Stimulated activated CD8-positive, alpha-beta memory T cell treated with anti-CD3 and anti-CD28 coated beads, Interleukin-12 subunit alpha, Interleukin-12 subunit beta, amount 100 ng/mL, for 4 hours (primary cell): ENCODE results near the gene GRIK2.

Experiments used
- DNase-seq: peaks from one replicate; pipeline ENCODE4 v3.0.0-alpha.2; 2020; ENCODE audit warnings: low read depth

The GRIK2 gene

GRCh38 chr6:101887532-101887931 lies 494.0 kb downstream of the GRIK2 start:
- DNase-seq, result no peak

- DNase-seq, result no peak
These were observed 514.1 kb downstream of the GRIK2 start for GRCh38 chr6:101907356-101908217.

GRCh38 chr6:101909366-101909765 lies 515.9 kb downstream of the GRIK2 start:
- DNase-seq, result no peak

- no peak for DNase-seq
These were observed 518.8 kb downstream of the GRIK2 start for GRCh38 chr6:101912311-101912710.

GRCh38 chr6:101918471-101918870 lies 525.0 kb downstream of the GRIK2 start:
- DNase-seq, result no peak

- no peak for DNase-seq
These were observed 528.4 kb downstream of the GRIK2 start for GRCh38 chr6:101921829-101922450.

GRCh38 chr6:101926149-101926925 lies 532.8 kb downstream of the GRIK2 start:
- no peak for DNase-seq

- DNase-seq, result no peak
These were observed 538.3 kb downstream of the GRIK2 start for GRCh38 chr6:101931766-101932165.

GRCh38 chr6:101932704-101933103 lies 539.2 kb downstream of the GRIK2 start:
- no peak for DNase-seq

- DNase-seq, result no peak
These were observed 542.2 kb downstream of the GRIK2 start for GRCh38 chr6:101935732-101936131.

GRCh38 chr6:101936516-101936915 lies 543.0 kb downstream of the GRIK2 start:
- no peak for DNase-seq

GRCh38 chr6:101937108-101937507 lies 543.6 kb downstream of the GRIK2 start:
- no peak for DNase-seq

- no peak for DNase-seq
These were observed 546.9 kb downstream of the GRIK2 start for GRCh38 chr6:101940391-101940790.

GRCh38 chr6:101956961-101957360 lies 563.5 kb downstream of the GRIK2 start:
- no peak for DNase-seq

GRCh38 chr6:101961357-101961756 lies 567.8 kb downstream of the GRIK2 start:
- DNase-seq, result no peak

GRCh38 chr6:101980924-101981323 lies 587.4 kb downstream of the GRIK2 start:
- no peak for DNase-seq

GRCh38 chr6:101986476-101986875 lies 593.0 kb downstream of the GRIK2 start:
- DNase-seq, result no peak

- no peak for DNase-seq
These were observed 598.8 kb downstream of the GRIK2 start for GRCh38 chr6:101992286-101992685.

GRCh38 chr6:101994521-101994920 lies 601.0 kb downstream of the GRIK2 start:
- no peak for DNase-seq

GRCh38 chr6:102015431-102015830 lies 621.9 kb downstream of the GRIK2 start:
- DNase-seq, result no peak

GRCh38 chr6:102022281-102022680 lies 628.8 kb downstream of the GRIK2 start:
- DNase-seq, result no peak

GRCh38 chr6:102022803-102023202 lies 629.3 kb downstream of the GRIK2 start:
- DNase-seq, result no peak
